GM08714 (cell line): ENCODE data around the gene PCDHB15.
"Not testable (repeated sequence)": the region's sequence is repeated elsewhere in the genome, so short reads cannot be mapped to it uniquely, and the experiment has no call there.

Source experiments
- H3K4me3 ChIP-seq: fragments of 200-500 bp; sonication (Bioruptor generic); 2 replicates; pipeline ENCODE4 v1.5.1; 2014; ENCODE audit warnings: mild to moderate bottlenecking, low read length, inconsistent platforms
- ZNF274 ChIP-seq: IDR thresholded peaks from 2 replicates; pipeline ENCODE4 v1.6.1; 2012; ENCODE audit warnings: mild to moderate bottlenecking, low read depth, low read length

Gene PCDHB15

DNA sequence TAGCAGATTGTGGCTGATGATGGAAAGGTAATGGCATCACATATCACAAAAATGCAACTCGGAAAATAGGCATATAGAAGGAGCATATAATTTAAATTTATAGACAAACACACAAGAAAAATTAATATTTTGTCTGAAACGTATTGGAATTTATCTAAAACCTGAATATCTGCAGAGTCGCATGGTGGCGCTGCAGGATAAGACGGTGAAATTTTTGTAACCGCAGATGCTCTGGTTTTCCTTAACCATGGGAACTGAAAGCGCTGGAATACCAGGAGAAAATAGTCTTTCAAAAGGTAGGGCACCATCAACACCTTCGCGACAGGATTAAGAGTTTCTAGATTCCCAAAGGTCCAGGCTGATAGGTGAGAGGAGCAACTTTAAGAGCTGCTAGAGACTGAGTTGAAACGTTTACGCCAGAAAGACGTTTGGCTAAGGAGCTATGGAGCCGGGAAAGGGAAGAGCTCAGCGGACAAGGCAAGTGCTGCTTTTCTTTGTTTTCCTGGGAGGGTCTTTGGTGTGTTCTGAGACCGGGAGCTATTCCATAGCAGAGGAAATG, 11.0 kb upstream of the PCDHB15 start:
- no peak overlapping the region for H3K4me3 ChIP-seq
- TF ChIP-seq ZNF274: no peak

DNA sequence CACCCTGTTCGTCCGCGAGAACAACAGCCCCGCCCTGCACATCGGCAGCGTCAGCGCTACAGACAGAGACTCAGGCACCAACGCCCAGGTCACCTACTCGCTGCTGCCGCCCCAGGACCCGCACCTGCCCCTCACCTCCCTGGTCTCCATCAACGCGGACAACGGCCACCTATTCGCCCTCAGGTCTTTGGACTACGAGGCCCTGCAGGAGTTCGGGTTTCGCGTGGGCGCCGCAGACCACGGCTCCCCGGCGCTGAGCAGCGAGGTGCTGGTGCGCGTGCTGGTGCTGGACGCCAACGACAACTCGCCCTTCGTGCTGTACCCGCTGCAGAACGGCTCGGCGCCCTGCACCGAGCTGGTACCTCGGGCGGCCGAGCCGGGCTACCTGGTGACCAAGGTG, 9.3 kb upstream of the PCDHB15 start:
- not testable (repeated sequence) for H3K4me3 ChIP-seq

DNA sequence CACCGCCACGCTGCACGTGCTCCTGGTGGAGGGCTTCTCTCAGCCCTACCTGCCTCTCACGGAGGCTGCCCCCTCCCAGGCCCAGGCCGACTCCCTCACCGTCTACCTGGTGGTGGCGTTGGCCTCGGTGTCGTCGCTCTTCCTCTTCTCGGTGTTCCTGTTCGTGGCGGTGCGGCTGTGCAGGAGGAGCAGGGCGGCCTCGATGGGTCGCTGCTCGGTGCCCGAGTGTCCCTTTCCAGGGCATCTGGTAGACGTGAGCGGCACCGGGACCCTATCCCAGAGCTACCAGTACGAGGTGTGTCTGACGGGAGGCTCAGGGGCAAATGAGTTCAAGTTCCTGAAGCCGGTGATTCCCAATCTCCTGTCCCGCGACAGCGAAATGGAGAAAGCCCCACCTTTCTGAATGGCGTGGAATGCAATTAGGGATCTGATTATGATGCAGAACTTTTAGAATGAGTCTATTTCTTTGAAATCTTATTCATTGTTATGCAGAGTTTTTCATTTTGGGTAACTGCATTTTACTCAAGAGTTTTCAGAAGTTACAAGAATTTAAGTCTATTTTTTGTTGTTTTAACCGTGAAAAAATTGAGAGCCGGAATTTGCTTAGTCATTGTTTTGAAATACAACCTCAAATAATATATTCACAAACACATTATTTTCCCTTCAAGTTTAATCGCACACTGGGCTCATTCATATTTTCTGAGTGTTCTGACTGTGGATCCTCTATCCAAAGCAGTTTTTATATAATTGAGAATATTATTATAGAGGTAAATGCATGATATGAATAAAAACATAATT, 8.5 kb upstream of the PCDHB15 start:
- no peak overlapping the region for H3K4me3 ChIP-seq
- TF ChIP-seq ZNF274: no peak

DNA sequence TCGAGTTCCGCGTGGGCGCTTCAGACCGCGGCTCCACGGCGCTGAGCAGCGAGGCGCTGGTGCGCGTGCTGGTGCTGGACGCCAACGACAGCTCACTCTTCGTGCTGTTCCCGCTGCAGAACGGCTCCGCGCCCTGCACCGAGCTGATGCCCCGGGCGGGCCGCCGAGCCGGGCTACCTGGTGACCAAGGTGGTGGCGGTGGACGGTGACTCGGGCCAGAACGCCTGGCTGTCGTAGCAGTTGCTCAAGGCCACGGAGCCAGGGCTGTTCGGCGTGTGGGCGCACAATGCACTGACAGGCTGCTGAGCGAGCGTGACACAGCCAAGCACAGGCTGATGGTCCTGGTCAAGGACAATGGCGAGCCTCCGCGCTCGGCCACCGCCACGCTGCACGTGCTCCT, 3.7 kb upstream of the PCDHB15 start:
- H3K4me3 ChIP-seq: no peak overlapping the region
- no peak for TF ChIP-seq ZNF274

DNA sequence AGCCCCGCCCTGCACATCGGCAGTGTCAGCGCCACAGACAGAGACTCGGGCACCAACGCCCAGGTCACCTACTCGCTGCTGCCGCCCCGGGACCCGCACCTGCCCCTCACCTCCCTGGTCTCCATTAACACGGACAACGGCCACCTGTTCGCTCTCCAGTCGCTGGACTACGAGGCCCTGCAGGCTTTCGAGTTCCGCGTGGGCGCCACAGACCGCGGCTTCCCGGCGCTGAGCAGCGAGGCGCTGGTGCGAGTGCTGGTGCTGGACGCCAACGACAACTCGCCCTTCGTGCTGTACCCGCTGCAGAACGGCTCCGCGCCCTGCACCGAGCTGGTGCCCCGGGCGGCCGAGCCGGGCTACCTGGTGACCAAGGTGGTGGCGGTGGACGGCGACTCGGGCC, 1.8 kb downstream of the PCDHB15 start:
- not testable (repeated sequence) for H3K4me3 ChIP-seq

DNA sequence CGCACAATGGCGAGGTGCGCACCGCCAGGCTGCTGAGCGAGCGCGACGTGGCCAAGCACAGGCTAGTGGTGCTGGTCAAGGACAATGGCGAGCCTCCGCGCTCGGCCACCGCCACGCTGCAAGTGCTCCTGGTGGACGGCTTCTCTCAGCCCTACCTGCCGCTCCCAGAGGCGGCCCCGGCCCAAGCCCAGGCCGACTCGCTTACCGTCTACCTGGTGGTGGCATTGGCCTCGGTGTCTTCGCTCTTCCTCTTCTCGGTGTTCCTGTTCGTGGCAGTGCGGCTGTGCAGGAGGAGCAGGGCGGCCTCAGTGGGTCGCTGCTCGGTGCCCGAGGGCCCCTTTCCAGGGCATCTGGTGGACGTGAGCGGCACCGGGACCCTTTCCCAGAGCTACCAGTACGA, 2.2 kb downstream of the PCDHB15 start:
- not testable (repeated sequence) for H3K4me3 ChIP-seq

DNA sequence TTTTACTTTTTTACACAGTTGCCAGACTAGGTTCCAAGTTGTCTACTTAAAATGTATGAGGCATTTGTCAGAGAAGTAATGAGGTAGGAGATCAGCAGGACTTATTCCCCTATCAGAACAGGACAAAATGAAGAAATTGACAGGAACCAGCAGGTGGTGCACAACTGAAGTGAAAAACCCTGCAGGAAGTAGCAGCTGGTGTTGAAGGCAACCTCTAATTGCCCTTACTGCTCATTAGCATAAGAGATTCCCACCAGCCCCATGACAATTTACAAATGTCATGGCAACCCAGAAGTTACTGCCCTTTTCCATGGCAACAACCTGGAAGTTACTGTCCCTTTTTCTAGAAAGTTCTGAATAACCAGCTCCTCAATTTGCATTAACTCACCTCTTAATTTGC, 5.4 kb downstream of the PCDHB15 start:
- TF ChIP-seq ZNF274: no peak
- no peak overlapping the region for H3K4me3 ChIP-seq

DNA sequence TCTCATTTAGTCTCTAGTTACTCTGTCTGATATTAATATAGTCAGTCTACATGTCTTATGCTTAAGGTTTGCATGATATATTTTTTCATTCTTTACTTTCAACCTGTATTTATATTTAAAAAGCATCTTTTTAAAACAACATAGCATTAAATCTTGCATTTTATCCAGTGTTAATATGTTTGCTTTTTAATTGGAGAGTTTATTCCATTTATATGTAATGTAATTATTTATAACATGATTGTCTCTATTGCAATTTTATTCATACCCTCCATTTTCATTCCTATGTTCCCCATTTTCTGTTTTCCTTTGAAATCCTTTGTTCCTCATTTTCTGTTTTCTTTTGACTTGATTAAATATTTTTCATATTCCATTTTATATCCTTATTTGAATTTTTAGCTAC, 13.3 kb downstream of the PCDHB15 start:
- H3K4me3 ChIP-seq: no peak overlapping the region
- TF ChIP-seq ZNF274: no peak

DNA sequence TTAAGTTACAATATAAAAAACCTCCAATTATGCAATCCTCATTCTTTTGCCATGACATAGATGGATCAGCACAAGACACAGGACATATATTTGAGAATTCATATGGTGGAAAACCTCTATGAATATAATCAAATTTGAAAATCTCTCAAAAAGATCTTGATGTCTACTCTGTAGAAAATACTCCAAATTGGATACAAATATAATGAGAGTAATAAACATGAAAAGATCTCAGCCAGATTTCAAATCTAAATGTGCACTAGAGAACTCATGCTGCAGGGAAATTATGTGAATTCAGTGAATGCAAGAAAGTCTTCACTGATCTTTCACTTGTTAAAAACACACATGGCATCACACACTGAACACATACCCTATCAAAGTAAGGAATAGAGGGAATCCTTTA, 13.8 kb downstream of the PCDHB15 start:
- no peak overlapping the region for H3K4me3 ChIP-seq
- no peak for TF ChIP-seq ZNF274

DNA sequence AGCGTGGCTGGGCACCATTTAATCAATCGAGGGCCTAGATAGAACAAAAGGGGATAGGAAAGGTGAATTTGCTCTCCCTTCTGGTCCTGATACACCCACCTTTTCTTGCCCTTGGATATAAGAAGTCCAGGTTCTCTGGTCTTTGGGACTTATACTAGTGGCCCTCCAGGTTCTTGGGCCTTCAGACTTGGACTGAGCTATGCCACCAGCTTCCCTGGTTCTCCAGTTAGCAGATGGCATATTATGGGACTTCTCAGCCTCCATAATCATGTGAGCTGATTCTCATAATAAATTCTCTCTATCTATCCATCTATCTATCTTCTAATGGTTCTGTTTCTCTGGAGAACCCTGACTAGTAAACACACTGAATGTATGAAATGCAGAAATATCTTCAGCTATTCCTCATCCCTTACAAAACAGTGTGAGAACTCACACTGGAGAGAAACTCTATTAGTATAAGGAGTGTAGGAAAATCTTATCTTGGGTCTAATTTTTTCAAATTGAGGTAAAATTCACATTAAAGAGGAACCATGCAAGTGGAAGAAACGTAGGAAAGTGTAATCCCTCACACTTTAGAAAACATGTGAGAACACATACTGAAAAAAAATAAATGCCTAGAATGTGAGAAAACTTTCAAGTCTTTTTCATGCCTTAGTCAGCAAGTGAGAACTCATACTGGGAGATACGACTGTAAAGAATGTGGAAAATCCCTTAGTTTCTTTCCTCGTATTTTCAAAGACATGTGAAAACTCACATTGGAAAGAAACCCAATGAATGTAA, 15.5 kb downstream of the PCDHB15 start:
- peak; percentile 92 for TF ChIP-seq ZNF274

DNA sequence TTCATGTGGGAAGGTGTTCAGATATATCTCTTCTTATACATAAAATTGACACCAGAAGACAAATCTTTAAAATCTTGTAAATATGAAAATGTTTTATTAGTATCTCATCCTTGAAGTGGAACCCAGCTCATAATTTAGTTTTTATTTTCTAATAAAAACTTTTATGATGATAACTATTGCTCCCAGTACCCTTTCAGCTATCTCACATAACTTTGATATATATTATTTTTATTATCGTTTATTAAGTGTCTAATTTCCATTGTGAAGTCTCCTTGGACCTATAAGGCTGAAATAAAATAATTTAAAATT, 16.0 kb downstream of the PCDHB15 start:
- H3K4me3 ChIP-seq: no peak overlapping the region
- TF ChIP-seq ZNF274: no peak

More for the DNA sequence above, 15.5 kb downstream of the PCDHB15 start:
- no peak overlapping the region for H3K4me3 ChIP-seq

DNA sequence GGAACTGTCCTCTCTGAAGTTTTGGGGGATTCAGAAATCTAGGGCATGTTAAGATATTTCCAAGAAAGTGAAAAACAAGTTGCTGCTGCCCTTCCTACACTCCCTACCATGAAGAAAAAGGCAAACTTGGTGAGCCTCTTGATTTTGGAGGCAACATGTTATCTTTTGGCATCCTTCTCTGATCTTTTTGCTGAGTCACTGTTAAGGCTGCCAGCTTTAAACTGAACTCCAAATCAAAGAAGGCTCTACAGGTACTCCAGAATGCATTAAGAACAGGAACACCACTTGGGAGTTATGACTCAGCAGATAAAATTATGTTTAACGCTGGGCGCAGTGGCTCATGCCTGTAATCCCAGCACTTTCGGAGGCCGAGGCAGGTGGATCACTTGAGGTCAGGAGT, 24.0 kb downstream of the PCDHB15 start:
- no peak overlapping the region for H3K4me3 ChIP-seq
- no peak for TF ChIP-seq ZNF274

DNA sequence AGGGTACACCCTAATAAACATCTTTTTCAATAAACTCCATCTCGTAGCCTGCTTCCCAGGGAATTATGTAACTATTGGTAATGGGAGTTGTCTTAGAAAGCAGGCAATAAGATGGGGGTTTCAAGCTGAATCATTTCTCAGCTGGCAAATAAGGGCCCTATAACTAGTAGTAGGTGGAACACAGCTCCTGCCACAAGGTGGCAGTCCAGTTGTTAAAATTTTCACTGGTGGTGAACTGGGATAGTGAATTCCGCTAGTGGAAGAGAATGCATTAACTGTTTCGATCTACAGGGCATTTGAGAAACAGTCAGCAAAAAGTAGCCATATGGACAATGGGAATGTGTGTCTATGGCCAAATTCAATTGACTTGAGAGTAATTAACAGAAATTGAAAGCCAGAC, 27.7 kb downstream of the PCDHB15 start:
- no peak overlapping the region for H3K4me3 ChIP-seq
- TF ChIP-seq ZNF274: no peak

DNA sequence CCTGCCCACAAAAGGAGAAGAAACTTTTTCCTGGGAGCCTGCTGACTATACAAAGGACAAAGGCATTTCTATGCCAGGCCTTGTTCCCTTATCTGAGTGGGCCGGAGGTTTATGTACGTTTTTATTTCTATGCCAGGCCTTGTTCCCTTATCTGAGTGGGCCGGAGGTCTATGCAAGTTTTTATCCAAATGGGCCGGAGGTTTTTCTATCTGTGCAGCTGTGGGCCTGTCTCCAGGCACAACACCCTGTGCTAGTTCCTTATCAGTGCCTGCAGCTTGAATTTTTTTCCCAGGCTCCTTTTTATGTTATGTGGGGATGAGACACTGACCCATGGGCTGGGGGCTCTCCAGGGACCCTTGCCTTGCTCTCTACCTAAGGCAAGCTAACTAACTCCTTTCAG, 53.2 kb downstream of the PCDHB15 start:
- TF ChIP-seq ZNF274: no peak
- H3K4me3 ChIP-seq: no peak overlapping the region
